NCI-H1105 treated with DMSO at 0.1 percent for 48 hours (cell line): ENCODE data around the gene NLGN1.

Experiments
- DNase-seq: peaks from one replicate; lab custom pipeline; 2025; lab: John Stamatoyannopoulos, UW

Gene NLGN1

DNA sequence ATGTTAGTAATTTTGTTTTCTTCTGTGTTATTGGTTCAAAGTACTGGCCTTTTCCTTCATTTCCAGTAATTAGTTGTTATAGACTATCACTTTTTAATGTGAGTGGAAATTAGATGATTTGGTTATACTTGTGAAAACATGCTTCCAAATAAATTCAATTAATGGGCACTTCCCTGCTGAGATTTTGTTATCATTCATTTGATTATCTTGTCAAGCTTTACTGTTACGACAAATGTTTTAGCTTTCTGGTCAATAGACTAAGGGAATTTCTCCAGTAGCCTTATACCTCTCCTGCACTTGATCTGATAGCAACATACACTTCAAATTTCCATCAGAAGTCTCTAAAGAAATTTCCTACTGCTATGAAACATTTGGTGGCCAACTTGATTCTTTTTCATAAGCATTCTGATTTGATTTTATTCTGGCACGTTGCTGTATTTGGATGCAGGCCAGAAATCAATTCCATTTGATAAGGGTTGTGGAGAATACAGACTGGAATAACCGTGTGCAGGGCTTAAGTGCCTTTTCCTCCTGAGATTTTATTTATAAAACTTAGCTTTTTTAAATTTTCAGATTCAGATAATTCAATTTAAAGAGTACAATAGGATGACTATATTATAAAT lies 887.8 kb downstream of the NLGN1 start:
- peak; percentile 44 for DNase-seq

DNA sequence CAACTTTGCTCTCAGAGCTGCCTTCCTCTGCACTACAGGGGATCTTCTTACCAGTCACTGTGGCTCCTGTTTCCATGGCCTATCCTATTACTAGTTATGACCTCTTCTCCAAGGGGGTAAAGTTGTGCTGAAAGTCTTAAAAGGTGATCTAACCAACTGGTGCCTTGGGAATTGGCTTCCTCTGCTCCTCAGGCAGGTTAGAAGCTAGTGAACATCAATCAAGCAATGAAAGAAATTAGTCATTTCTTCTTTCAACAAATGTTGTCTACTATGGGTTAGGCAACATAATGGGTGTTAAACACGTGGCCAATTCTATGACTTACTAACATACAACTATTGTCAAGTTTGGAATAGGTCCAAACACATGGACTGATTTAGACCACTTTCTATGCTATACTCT lies 890.2 kb downstream of the NLGN1 start:
- no peak for DNase-seq

DNA sequence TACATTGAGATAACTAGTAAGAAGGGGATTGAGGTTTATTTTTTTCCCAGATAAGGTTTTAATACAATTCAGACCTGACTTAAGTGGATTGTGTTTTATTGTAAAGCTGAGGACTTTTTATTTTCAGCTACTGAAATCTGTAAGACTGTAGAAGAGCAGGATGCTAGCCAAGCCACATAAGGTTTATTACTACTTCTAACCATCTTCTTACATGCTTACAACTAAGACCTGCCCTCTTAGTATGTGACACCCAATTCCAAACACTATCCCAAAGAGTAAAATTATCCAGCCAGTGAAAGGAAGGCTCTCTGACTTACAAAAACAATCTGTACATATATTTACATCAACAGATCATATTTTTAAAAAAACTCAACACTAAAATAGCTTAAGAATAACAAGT lies 897.1 kb downstream of the NLGN1 start:
- no peak for DNase-seq

DNA sequence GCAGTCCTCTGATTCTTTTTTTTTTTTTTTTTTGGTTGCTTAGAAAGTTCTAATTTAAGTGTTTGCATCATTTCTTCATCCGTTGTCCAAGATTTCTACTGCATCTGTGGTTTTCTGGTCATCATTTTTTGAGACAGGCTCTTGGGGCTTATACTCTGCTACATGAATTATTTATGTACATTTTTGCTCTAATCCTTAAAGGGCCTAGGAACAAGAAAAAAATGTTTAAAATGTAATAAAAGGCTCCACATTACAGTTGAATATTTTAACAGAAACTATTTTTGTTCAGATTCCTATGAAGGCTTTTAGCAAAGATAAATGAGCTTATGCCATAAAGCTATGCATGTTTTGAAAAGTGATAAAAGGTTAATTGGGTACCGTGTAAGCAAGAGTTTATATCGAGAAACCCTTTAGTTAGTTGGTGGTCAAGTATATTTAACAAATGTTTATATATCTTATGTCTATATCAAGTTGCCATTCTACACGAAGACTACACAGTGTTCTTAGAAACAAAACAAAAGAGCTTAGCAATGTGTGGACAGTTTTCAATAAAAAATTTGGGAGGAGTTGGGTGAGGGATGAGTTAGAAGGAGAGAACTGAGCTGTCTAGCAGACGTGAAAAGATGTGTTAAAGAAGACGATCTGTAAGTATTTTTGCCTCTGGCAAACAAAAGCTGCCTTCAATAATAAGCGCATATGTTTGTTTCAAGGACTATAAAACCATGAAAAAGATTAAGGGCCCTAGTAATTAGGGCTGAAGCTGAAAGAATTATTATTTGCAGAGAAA lies 898.0 kb downstream of the NLGN1 start:
- no peak for DNase-seq

DNA sequence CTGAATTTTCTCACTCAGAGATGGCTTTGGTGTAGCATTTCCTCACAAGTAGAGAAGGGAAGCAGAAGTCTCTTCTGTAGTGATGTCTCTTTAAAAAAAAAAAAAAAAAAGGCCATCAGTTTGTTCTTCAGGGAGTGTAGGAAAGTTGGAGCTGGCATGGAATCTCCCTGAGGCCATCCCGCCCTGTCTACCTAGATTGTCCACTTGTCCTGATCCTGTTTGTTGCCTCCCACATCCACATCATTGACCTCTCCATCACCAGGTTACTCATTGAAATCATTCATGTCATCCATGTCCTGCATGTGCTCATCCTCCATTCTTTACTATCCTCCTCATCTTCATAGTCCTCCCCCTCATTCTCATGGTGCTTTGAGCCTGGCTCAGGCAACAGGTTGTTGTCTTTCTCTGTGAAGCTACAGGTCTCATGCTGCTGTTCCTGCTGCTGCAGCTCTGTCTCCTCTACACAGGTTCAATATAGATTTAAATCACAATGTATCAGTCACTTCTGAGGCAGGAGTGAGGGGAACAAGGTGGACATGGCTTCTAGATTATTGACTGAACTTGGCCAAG lies 905.3 kb downstream of the NLGN1 start:
- DNase-seq, result no peak

DNA sequence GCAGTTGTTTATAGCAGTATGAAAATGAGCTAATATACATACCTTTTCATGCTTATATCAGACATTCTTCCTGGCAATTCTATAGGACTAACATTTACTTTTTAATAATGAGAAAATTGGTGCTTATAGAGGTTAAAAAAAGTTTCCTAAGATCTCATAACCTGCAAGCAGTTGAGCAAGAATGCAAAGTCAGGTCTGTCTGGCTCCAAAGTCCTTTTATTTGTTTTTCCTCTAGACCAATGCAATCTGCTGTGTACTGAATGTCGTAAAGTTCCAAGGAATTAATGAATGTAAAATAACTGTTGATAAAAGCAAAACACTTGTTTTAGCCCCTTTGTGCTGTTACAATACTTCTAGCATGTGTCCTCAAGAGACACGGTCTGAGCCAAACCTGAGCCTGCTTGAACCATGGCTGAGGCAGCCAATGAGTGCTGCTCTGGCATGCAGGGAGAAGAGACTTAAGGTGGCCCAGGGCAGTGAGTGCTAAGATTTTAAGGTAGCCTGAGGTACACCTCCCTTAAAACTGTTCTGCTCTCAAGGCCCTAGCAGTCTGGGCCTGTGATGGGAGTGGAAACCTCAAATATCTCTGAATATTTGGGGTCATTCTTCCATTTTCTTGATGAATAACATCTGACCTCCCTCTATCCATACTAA lies 906.5 kb downstream of the NLGN1 start:
- DNase-seq, result no peak

DNA sequence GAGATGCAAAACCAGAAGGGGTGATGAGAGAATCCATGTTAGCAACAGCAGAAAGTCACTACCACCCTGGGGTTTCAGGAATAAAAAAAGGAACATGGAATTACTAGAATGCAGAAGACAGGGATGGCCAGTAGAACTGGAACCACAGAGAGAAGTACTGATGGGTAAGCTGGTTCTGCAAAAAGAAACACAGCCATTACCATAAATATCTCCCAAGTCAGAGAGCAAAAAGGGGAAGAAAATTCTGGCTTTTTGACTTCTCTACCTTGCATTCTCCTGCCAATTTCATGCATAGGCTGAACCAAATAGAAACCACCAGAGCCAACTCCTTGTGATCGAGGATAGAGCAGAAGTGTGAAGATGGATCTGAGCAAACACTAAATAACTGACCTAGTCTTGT lies 911.2 kb downstream of the NLGN1 start:
- no peak for DNase-seq

DNA sequence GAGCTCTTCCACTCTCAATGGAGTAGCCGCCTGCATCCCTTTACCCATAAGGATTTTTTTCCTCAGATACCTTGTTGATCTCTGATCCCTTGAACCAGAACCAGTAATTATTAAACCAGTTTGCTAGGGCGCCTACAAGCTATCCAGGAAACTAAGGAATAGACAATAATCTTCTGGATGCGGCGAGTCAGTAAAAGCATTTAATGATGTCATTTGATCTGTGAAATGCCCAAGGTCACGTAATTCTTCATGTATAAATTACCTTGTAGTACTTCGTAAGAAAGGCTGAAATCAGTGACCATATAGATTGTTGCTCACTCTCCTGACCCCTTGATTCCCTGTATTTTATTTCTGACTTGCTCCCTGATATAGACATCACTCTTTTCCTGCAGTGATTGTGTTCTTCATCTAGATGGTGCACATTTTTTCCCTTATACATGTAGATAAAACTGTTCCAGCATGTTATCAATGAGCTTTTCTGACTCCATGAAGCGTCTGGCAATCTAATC lies 913.0 kb downstream of the NLGN1 start:
- no peak for DNase-seq

DNA sequence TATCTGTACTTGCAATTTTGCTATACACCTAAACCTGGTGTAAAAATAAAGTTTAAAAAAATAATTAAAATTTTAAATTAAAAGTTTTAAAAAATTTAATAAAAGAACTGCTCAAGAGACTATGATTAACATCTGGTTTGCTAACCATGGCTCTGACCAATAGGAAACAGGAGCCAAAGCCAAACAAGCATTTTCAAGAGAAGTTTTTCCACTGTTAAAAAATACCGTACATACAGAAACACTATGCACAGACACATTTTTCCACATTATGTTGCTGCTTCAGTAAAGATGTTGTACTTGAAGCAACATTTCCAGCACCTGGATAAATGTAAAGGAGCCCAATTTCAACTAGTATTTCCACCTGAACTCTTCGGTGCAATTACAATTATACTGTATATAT lies 917.7 kb downstream of the NLGN1 start:
- no peak for DNase-seq

DNA sequence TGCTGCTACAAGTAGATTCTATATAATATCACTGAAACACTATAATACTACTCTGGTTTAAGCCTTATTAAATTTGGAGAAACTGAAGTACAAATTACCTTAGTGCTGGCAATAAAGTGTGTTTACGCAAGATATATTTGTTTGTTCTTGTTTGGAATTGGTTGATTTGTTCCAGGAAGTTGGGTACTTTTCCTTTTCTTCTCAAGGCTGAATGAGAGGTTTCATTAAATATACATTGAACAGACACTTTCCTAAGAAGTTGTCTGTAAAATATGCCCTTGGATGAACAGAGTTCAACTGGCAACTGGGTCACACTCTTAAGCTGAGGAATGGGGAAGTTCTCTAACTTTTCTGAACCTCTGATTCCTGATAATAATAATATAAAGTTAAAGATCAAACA lies 919.5 kb downstream of the NLGN1 start:
- DNase-seq, result no peak

DNA sequence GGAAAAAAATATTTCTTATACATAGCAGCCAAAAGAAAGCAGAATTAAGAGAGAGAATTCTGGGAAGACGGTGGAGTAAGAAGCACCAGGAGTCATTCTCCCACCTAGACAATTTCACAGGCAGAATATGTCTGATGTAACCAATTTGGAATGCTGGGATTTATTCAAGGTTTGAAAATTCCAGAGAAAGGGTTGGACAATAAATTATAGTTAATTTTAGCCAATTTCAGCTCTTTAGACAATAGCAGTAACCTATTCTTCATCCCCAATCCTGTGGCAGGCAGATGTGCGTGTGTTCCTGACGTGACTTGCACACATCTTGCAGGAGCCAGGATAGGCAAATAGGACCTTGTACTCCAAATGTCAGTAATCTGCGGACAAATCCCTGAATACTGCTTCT lies 920.6 kb downstream of the NLGN1 start:
- DNase-seq, result no peak

DNA sequence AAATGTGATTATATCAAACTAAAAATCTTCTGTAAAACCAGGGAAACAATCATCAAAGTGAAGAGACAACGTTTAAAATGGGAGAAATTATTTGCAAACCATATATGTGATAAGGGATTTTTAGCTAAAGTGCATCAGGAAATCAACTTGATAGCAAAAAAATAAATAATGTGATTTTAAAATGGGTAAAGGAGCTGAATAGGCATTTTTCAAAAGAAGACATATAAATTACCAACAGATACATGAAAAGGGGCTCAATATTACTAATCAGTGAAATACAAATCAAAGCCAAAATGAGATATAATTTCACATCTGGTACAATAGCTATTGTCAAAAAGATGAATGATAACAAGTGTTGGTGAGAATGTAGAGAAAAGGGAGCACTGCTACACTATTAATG lies 924.0 kb downstream of the NLGN1 start:
- no peak for DNase-seq

DNA sequence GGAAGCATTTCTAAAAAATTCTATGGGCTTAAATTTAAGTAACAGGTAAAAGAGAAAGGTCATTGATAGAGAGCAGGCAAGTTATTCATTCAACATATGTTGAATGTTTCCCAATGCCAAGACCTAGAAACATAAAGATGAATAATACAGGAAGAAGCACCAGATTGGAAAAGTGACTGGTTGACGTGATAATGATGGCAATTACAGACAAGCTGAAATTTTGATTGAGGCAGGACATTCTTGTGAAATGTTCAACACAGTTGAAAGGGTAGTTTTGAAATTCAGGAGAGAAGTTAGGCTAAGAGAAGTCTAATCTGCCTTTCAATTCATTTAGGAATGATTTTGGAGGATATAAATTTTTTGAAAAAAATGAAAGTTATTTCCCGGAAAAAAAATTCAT lies 925.2 kb downstream of the NLGN1 start:
- DNase-seq, result no peak

DNA sequence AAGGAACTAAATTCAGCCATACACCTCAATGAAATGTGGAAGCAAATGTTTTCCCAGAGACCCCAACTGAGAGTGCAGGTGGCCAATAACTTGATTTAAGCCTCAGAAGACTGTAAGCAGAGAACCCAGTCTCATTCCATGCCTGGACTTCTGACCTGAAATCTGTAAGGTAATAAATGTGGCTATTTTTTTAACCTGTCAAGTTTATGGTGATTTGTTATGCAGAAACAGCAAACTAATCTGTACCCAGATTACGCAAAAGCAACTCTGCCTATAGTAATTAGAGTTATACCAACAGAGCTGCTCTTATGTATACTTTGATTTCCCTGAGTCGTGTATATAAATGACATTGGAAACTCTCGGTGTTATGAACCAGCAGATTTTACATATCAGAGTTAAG lies 927.6 kb downstream of the NLGN1 start:
- DNase-seq, result no peak

DNA sequence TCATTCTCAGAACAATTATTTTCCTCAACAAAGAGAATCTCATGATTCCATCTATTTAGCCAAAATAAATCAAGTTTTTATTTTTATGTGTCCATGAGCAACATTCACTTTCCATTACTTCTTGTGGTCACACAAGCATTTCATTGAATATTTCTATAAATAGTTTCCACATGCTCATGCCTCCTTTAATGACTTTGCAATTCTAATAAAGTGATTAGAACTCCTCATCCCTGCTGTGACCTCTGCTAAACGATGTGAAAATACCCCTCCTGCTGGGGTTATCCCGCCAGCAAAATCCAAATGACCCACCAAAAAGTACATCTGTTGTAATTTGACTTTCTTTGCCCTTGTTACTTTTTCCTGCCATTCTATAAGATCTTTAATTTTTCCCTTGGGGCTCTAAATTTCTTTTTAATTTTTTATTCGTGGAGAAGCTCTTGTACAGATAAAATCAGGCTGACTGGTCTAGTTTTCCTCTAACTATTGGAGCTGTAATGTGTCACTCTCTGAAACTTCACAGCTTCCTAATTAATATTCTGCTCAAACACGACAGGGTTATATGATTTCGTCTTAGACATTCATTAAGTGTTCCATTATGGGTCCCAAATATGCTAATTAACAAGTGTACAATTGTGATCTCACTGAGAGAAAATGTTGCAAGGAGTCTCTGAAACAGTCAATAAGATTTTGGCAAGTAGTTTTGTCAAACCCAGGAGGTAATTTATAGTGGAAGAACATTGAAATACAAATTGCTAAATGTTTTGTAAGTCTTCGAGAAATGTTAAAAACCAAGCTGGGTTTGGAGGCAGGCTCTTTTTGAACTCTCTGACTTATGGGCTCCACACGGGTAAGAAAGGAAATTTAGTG lies 928.5 kb downstream of the NLGN1 start:
- DNase-seq, result no peak

DNA sequence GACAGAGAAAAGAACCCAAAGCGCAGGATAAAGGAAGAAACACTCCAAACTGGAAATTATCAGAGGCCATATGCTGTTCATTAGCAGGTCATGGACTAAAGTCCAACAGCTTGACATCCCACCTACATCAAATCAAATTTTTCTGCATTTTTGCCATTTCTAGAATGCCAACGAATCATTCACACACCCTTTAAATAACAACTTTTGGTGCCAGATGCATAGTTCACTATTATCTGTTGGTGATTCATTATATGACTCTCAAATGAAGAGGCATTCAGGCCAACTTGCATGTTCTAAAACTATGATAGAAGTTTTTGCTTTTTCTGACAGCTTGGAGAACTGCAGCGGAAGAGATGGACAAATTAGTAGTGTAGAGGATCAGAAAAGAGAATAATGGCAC lies 931.8 kb downstream of the NLGN1 start:
- DNase-seq, result no peak

DNA sequence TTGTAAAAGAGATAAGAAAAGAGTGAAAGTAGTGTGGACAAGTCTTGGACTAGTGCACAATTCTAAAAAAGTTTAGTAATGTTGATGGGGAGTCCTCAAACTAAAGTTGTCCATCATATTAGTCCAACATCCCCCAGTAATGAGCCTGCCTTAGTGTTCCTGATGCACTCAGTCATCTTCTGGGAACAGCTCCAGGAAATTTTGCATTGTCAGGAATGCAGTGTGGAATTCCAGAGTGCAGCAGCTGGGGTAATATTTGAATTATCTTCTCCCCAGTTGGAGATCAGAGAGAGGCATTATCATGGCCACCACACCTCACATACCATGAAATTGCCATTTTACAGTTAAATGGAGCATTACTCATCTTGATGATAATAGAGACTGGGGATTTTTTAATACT lies 932.8 kb downstream of the NLGN1 start:
- DNase-seq, result no peak

DNA sequence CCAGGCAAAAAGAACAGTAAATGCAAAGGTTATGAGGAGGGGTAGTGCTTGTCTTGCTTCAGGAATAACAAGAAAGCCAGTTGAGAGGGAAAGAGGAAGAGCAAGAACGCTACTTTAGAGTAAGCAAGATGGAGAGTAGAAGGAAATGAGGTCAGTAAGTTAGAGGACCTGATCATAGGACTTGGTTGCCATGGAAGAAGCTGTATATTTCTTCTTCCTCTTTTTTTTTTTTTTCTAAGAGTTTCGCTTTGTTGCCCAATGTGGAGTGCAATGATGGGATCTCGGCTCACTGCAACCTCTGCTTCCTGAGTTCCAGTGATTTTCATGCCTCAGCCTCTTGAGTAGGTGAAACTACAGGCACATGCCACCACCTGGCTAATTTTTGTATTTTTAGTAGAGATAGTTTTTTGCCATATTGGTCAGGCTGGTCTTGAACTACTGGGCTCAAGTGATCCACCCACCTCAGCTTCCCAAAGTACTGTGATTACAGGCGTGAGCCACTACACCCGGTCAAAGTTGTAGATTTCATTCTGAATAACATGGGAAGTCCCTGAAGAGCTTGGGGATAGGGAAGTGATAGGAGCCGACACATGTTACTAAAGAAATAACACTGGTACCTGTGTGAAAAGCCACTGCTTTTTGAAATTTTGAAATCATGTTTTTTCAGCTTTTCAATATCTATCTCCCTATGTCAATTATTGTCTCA lies 933.7 kb downstream of the NLGN1 start:
- no peak for DNase-seq

DNA sequence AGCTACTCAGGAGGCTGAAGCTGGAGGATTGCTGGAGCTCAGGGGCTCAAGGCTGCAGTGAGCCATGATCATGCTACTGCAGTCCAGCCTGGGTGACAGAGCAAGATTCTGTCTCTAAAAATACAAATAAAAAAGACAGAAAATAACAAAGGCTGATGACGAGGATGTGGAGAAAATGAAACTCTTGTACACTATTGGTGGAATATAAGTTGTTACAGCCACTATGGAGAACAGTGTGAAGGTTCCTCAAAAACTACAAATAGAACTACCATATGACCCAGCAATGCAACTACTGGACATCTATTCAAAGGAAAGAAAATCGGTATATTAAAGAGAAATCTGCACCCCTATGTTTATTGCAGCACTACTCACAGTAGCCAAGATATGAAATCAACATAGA lies 934.8 kb downstream of the NLGN1 start:
- no peak for DNase-seq

DNA sequence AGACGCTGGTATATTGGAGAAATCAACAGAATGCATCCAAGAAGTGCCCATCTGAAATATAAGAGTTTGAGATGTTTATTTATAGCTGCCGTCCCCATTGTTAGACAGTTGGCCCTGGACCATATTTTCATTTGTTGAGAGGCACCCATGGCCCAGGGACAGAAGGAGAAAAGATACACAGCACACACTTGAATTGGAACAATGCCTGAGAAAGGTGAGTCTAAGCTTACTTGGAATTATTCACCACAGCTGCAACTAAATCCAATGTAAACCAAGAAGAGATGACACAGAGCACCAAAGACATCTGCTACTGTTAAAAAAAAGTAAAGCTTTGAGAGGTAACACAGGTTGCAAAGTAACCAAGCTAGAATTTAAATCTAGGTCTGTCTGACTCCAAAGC lies 936.1 kb downstream of the NLGN1 start:
- DNase-seq, result peak; percentile 48

DNA sequence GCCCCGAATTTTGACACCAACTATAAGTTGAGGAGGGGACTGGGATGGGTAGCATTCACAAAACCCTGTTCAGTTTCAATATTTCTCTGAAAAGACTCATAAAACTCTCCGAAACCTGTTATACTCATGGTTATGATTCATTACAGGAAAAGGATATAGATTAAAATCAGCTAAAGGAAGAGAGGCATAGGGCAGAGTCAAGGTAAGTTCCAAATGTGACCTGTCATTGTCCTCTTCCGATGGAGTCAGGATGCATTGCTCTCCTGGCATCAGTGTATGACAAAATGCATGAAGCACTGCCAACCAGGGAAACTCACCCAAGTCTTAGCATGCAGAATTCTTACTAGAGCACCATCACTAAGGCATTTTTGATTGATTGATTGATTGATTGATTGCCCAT lies 936.6 kb downstream of the NLGN1 start:
- DNase-seq, result no peak
